ENCODE measurements around the gene SPDYC. TPM values are rescaled to one million over a fixed set of nuclear protein-coding genes. Genes with fewer than 3 reads are reported as not detected.

Gene SPDYC
- total RNA-seq, 1 donor from 2014 or later, result not detected

- TF ChIP-seq CTCF (IDR thresholded peaks at IDR 0.05), result no peak
- intact Hi-C loops (cut with DNase I), result no loop called here
- Histone ChIP-seq H3K4me1 (peaks cover 11 to 15% of the 10 kb centered on the region in 2 donors), H3K9me3 (no peaks in the 10 kb centered on the region), H3K27ac (no peak overlapping the region), H3K27me3 (no peaks in the 10 kb centered on the region), H3K36me3 (peaks cover 79 to 82% of the 10 kb centered on the region in 2 donors), H3K4me3 (no peak overlapping the region)
- DNase-seq (ENCODE audit: low spot score in 2 of 2), result peak in 1 of 2 donors; percentile 57
These were observed 40.2 kb upstream of the SPDYC start for GRCh38 chr11:65129649-65130441.

GRCh38 chr11:65130631-65131416 lies 39.2 kb upstream of the SPDYC start:
- Histone ChIP-seq H3K4me1 (peaks cover 11 to 20% of the 10 kb centered on the region in 2 donors), H3K9me3 (no peaks in the 10 kb centered on the region), H3K27me3 (no peaks in the 10 kb centered on the region), H3K36me3 (peaks cover 70 to 72% of the 10 kb centered on the region in 2 donors), H3K4me3 (no peak overlapping the region), H3K27ac (no peak overlapping the region)
- intact Hi-C loops (cut with DNase I), result no loop called here
- peak in 1 of 2 donors; percentile 55 for DNase-seq (ENCODE audit: low spot score in 2 of 2)
- no peak for TF ChIP-seq CTCF (IDR thresholded peaks at IDR 0.05)

- no peak overlapping the region for H3K4me3 ChIP-seq
- no peaks in the 10 kb centered on the region for H3K27me3 ChIP-seq
- peaks cover 11 to 24% of the 10 kb centered on the region in 2 donors for H3K4me1 ChIP-seq
- no peak overlapping the region for H3K27ac ChIP-seq
- TF ChIP-seq CTCF (IDR thresholded peaks at IDR 0.05), result no peak
- peaks cover 64 to 68% of the 10 kb centered on the region in 2 donors for H3K36me3 ChIP-seq
- peak in 1 of 2 donors; percentile 55 for DNase-seq (ENCODE audit: low spot score in 2 of 2)
- intact Hi-C loops (cut with DNase I), result no loop called here
- H3K9me3 ChIP-seq, result no peaks in the 10 kb centered on the region
These were observed 38.6 kb upstream of the SPDYC start for GRCh38 chr11:65131417-65131776.

- peak overlapping the region in 1 of 2 donors; percentile 99 for H3K27ac ChIP-seq
- H3K9me3 ChIP-seq, result no peaks in the 10 kb centered on the region
- no peaks in the 10 kb centered on the region for H3K27me3 ChIP-seq
- peaks cover 59 to 63% of the 10 kb centered on the region in 2 donors for H3K36me3 ChIP-seq
- peaks cover 11 to 24% of the 10 kb centered on the region in 2 donors for H3K4me1 ChIP-seq
- TF ChIP-seq CTCF (IDR thresholded peaks at IDR 0.05), result no peak
- no peak overlapping the region for H3K4me3 ChIP-seq
- intact Hi-C loops (cut with DNase I), result no loop called here
- DNase-seq (ENCODE audit: low spot score in 2 of 2), result peak in 1 of 2 donors; percentile 58
These were observed 38.2 kb upstream of the SPDYC start for GRCh38 chr11:65131895-65132237.

- Histone ChIP-seq H3K36me3 (peaks cover 56 to 58% of the 10 kb centered on the region in 2 donors), H3K4me1 (peaks cover 11 to 24% of the 10 kb centered on the region in 2 donors), H3K9me3 (no peaks in the 10 kb centered on the region), H3K4me3 (peak overlapping the region in 1 of 2 donors; percentile 99), H3K27me3 (no peaks in the 10 kb centered on the region), H3K27ac (peak overlapping the region; percentile 95 to 99)
- peak in 1 of 2 donors; percentile 60 for DNase-seq (ENCODE audit: low spot score in 2 of 2)
- intact Hi-C loops (cut with DNase I), result no loop called here
- no peak for TF ChIP-seq CTCF (IDR thresholded peaks at IDR 0.05)
These were observed 37.6 kb upstream of the SPDYC start for GRCh38 chr11:65132238-65132987.
